ENCODE results near the gene CYLD. TPM values are rescaled to one million over a fixed set of nuclear protein-coding genes. Genes with fewer than 3 reads are reported as not detected.

Gene CYLD
- total and polyA plus RNA-seq, 10 of the 15 experiments (the other 5 are each of a cell fraction or from before 2014, with no cell fraction given) = 19.2 to 106 (median 46.1) TPM

DNA sequence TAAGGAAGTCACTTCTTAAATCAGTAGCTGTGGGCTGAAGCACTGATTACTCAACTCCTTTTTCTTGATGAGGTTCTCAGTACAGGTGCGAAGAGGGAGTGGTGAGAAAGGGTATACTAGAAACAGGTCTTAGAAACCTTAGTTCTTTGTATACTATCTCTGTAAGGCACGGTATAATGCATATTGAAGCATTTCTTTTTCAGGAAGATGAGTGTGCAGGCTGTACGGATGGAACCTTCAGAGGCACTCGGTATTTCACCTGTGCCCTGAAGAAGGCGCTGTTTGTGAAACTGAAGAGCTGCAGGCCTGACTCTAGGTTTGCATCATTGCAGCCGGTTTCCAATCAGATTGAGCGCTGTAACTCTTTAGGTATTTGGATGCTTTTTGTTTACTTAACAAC lies 39.2 kb downstream of the CYLD start:
- RAD21 ChIA-PET (ENCODE audit: unreplicated experiment) = no interaction called here
- Histone ChIP-seq H3K4me2 (ENCODE audit: control insufficient read depth, insufficient read depth) (no peak overlapping the region), H3K4me1 (ENCODE audit: control insufficient read depth, insufficient read depth, low read length) (no peaks in the 10 kb centered on the region), H3K9me3 (replicated peaks; ENCODE audit: control insufficient read depth, insufficient read depth, low read length) (no peaks in the 10 kb centered on the region), H2AFZ (ENCODE audit: control insufficient read depth, low read depth, low read length) (no peak overlapping the region), H4K20me1 (ENCODE audit: control insufficient read depth, insufficient read depth) (no peaks in the 10 kb centered on the region), H3K9ac (ENCODE audit: control insufficient read depth, insufficient read depth, low read length) (no peak overlapping the region), H3K27ac (ENCODE audit: control insufficient read depth, insufficient read depth) (no peak overlapping the region), H3K79me2 (ENCODE audit: control insufficient read depth, insufficient read depth, low read length) (no peaks in the 10 kb centered on the region), H3K36me3 (ENCODE audit: control insufficient read depth in 2 of 2, insufficient read depth in 2 of 2, low read length in 1 of 2) (peaks cover 7 to 56% of the 10 kb centered on the region in 2 experiments), H3K4me3 (no peak overlapping the region), H3K27me3 (replicated peaks in 1 of 2; ENCODE audit: control insufficient read depth in 2 of 2, insufficient read depth in 2 of 2, low read length in 1 of 2) (no peaks in the 10 kb centered on the region)
- TF ChIP-seq, protein P1, sequence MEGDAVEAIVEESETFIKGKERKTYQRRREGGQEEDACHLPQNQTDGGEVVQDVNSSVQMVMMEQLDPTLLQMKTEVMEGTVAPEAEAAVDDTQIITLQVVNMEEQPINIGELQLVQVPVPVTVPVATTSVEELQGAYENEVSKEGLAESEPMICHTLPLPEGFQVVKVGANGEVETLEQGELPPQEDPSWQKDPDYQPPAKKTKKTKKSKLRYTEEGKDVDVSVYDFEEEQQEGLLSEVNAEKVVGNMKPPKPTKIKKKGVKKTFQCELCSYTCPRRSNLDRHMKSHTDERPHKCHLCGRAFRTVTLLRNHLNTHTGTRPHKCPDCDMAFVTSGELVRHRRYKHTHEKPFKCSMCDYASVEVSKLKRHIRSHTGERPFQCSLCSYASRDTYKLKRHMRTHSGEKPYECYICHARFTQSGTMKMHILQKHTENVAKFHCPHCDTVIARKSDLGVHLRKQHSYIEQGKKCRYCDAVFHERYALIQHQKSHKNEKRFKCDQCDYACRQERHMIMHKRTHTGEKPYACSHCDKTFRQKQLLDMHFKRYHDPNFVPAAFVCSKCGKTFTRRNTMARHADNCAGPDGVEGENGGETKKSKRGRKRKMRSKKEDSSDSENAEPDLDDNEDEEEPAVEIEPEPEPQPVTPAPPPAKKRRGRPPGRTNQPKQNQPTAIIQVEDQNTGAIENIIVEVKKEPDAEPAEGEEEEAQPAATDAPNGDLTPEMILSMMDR (IDR thresholded peaks at IDR 0.05 in 2 of 3, conservative IDR thresholded peaks at IDR 0.05 in 1 of 3; ENCODE audit: control insufficient read depth in 2 of 3, extremely low read depth in 1 of 3, insufficient read depth in 1 of 3, low read depth in 3 of 3, low read length in 3 of 3) = peak in 2 of 3 experiments; percentile 14 to 31; a peak in 1 of 6 replicates
- no peak for TF ChIP-seq RUNX3 (IDR thresholded peaks at IDR 0.05; ENCODE audit: low read length)
- FAIRE-seq (no peak), DNase-seq (ENCODE audit: low read depth, low spot score) (no peak), ATAC-seq (no peak)
- SMC1A ChIA-PET (ENCODE audit: uncharacterized antibody, unreplicated experiment) = interaction anchor here (1.0 to 1.7 kb wide), 2 partner anchors 13 to 36 kb away, joined by 3 read pairs; no protein-coding TSS in a partner anchor
- CTCF ChIA-PET = interaction anchor here (1.4 to 2.1 kb wide), 2 partner anchors 11 to 25 kb away, joined by 5 to 15 read pairs; no protein-coding TSS in a partner anchor
- intact Hi-C loops (cut with micrococcal nuclease; ENCODE audit: unreplicated experiment) = no loop called here
- no TSS peak for BruUV-seq (replicated peaks)
- over 99% methylated on average over 7 of the region's 7 CpGs for WGBS (ENCODE audit: insufficient coverage, insufficient replicate concordance, low lambda C conversion rate, missing lambda C conversion rate)
- in situ Hi-C loops (cut with MboI) = no loop called here
- POLR2A ChIA-PET = no interaction called here

DNA sequence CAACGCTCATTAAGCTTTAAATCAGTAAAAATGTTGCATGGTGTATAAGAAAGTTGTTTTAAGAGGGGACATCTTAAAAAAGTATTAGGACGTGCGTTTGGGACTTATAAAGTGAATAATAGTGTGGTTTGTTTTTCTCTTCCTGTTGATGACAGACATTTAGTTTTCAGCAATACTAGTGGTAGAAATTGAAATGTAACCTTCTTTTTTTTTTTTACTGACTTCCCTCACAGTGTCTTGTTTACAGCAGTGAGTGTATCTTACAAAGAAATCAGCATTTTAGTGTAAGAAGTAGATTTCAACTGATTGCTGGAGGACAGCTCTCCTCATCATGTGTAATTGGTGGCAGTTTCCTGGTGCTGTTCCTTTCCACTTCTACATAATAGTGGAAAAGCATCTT lies 39.6 kb downstream of the CYLD start:
- FAIRE-seq (no peak), DNase-seq (ENCODE audit: low read depth, low spot score) (no peak), ATAC-seq (no peak)
- in situ Hi-C loops (cut with MboI) = no loop called here
- SMC1A ChIA-PET (ENCODE audit: uncharacterized antibody, unreplicated experiment) = no interaction called here
- Histone ChIP-seq H3K27me3 (replicated peaks in 1 of 2; ENCODE audit: control insufficient read depth in 2 of 2, insufficient read depth in 2 of 2, low read length in 1 of 2) (no peaks in the 10 kb centered on the region), H3K9ac (ENCODE audit: control insufficient read depth, insufficient read depth, low read length) (no peak overlapping the region), H3K9me3 (replicated peaks; ENCODE audit: control insufficient read depth, insufficient read depth, low read length) (no peaks in the 10 kb centered on the region), H3K4me3 (no peak overlapping the region), H4K20me1 (ENCODE audit: control insufficient read depth, insufficient read depth) (no peaks in the 10 kb centered on the region), H3K4me2 (ENCODE audit: control insufficient read depth, insufficient read depth) (no peak overlapping the region), H3K79me2 (ENCODE audit: control insufficient read depth, insufficient read depth, low read length) (no peaks in the 10 kb centered on the region), H2AFZ (ENCODE audit: control insufficient read depth, low read depth, low read length) (no peak overlapping the region), H3K27ac (ENCODE audit: control insufficient read depth, insufficient read depth) (no peak overlapping the region), H3K36me3 (ENCODE audit: control insufficient read depth in 2 of 2, insufficient read depth in 2 of 2, low read length in 1 of 2) (peaks cover 7 to 56% of the 10 kb centered on the region in 2 experiments), H3K4me1 (ENCODE audit: control insufficient read depth, insufficient read depth, low read length) (no peaks in the 10 kb centered on the region)
- RAD21 ChIA-PET (ENCODE audit: unreplicated experiment) = no interaction called here
- BruUV-seq (replicated peaks) = no TSS peak
- POLR2A ChIA-PET = no interaction called here
- CTCF ChIA-PET = interaction anchor here (1.4 to 2.1 kb wide), 2 partner anchors 10 to 24 kb away, joined by 5 to 15 read pairs; no protein-coding TSS in a partner anchor
- intact Hi-C loops (cut with micrococcal nuclease; ENCODE audit: unreplicated experiment) = no loop called here
- 98% methylated on average over 3 of the region's 3 CpGs for WGBS (ENCODE audit: insufficient coverage, insufficient replicate concordance, low lambda C conversion rate, missing lambda C conversion rate)
- no peak for TF ChIP-seq TCF12 (IDR thresholded peaks at IDR 0.05; ENCODE audit: low read depth, low read length)
- TF ChIP-seq SUPT20H (IDR thresholded peaks at IDR 0.05; ENCODE audit: borderline replicate concordance, control insufficient read depth, low read depth, low read length) = no peak
- no peak for TF ChIP-seq NR2F1 (conservative IDR thresholded peaks at IDR 0.05)
- TF ChIP-seq, protein P2, sequence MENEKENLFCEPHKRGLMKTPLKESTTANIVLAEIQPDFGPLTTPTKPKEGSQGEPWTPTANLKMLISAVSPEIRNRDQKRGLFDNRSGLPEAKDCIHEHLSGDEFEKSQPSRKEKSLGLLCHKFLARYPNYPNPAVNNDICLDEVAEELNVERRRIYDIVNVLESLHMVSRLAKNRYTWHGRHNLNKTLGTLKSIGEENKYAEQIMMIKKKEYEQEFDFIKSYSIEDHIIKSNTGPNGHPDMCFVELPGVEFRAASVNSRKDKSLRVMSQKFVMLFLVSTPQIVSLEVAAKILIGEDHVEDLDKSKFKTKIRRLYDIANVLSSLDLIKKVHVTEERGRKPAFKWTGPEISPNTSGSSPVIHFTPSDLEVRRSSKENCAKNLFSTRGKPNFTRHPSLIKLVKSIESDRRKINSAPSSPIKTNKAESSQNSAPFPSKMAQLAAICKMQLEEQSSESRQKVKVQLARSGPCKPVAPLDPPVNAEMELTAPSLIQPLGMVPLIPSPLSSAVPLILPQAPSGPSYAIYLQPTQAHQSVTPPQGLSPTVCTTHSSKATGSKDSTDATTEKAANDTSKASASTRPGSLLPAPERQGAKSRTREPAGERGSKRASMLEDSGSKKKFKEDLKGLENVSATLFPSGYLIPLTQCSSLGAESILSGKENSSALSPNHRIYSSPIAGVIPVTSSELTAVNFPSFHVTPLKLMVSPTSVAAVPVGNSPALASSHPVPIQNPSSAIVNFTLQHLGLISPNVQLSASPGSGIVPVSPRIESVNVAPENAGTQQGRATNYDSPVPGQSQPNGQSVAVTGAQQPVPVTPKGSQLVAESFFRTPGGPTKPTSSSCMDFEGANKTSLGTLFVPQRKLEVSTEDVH (IDR thresholded peaks at IDR 0.05; ENCODE audit: low read depth, partially characterized antibody) = no peak
- TF ChIP-seq BCL11A (IDR thresholded peaks at IDR 0.05; ENCODE audit: low read depth, low read length) = no peak
- TF ChIP-seq, protein P3, sequence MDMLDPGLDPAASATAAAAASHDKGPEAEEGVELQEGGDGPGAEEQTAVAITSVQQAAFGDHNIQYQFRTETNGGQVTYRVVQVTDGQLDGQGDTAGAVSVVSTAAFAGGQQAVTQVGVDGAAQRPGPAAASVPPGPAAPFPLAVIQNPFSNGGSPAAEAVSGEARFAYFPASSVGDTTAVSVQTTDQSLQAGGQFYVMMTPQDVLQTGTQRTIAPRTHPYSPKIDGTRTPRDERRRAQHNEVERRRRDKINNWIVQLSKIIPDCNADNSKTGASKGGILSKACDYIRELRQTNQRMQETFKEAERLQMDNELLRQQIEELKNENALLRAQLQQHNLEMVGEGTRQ (IDR thresholded peaks at IDR 0.05; ENCODE audit: borderline replicate concordance, low read depth, low read length) = no peak
- TF ChIP-seq RFX5 (IDR thresholded peaks at IDR 0.05; ENCODE audit: low read depth, low read length) = no peak
- TF ChIP-seq TBL1XR1 (IDR thresholded peaks at IDR 0.05; ENCODE audit: low read depth, low read length) = no peak
- no peak for TF ChIP-seq JUNB (IDR thresholded peaks at IDR 0.05)
- no peak for TF ChIP-seq PAX5 (IDR thresholded peaks at IDR 0.05; ENCODE audit: borderline replicate concordance, low read depth, low read length)
- no peak for TF ChIP-seq SMARCA5 (IDR thresholded peaks at IDR 0.05)
- TF ChIP-seq SP1 (IDR thresholded peaks at IDR 0.05; ENCODE audit: low read depth, low read length) = no peak
